Head of caudate nucleus (tissue), 42 donors: ENCODE data around the gene EEIG1.

Source experiments
- DNase-seq, 42 donors: peaks; one replicate each; pipeline versions ENCODE4 v3.0.0 to v3.0.0-alpha.2; 2020 to 2021; ENCODE audit warnings: mixed read lengths in 7 of 42
- intact Hi-C: fragments of 100-400 bp; cut with DNase I; formaldehyde crosslinking; loops from one replicate; pipeline ENCODE4 v1.15.0; 2022

Gene EEIG1

GRCh38 chr9:127947841-127948710 lies 32.7 kb downstream of the EEIG1 start:
- DNase-seq: peak in 2 of 42 donors; percentile 11 to 47
- intact Hi-C loops: loop anchor here (5.0 to 10.0 kb wide), 3 partner anchors 34 to 167 kb away; partner anchors contain the start of genes EEIG1, NAIF1 and SLC25A25

GRCh38 chr9:127946728-127947127 lies 34.1 kb downstream of the EEIG1 start:
- DNase-seq: peak in 1 of 42 donors; percentile 54
- intact Hi-C loops: loop anchor here (5.0 to 10.0 kb wide), 3 partner anchors 36 to 168 kb away; partner anchors contain the start of genes EEIG1, NAIF1 and SLC25A25

- peak in 2 of 42 donors; percentile 34 to 51 for DNase-seq
- intact Hi-C loops: loop anchor here (5.0 to 10.0 kb wide), 3 partner anchors 36 to 169 kb away; partner anchors contain the start of genes EEIG1, NAIF1 and SLC25A25
Observed at GRCh38 chr9:127945942-127946341, 34.8 kb downstream of the EEIG1 start.

GRCh38 chr9:127945338-127945737 lies 35.5 kb downstream of the EEIG1 start:
- intact Hi-C loops: loop anchor here (5.0 to 10.0 kb wide), 3 partner anchors 37 to 169 kb away; partner anchors contain the start of genes EEIG1, NAIF1 and SLC25A25
- no peak for DNase-seq

DNA sequence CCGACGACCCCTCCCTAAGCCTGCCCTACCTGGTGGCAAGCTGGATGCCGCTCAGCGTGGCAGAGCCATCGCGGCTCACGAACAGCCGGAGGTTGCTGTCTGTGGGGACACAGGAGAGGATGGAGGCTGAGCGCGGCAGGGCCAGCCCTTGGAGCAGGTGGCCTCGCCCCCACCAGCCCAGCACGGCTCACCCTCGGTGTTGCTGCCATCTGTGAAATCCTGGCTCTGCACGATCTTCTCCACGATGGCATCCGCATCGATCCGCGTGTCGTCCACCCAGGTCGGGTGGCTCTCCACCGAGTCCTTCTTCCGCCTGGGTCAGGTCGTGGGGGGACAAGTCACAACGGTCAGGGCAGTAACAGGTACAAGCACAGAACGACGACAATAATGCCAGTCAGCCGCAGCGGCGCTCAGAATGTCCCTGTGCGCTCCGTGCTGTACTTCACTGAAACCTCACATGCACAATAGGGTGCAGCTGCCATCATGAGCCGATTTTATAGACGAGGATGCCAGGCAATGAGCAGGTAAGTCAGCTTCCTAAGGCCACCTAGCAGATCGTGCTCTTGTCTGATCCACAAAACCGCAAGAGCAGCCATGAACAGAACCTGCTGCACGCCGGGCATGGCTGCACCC lies 36.1 kb downstream of the EEIG1 start:
- intact Hi-C loops: loop anchor here (5.0 to 10.0 kb wide), 3 partner anchors 38 to 170 kb away; partner anchors contain the start of genes EEIG1, NAIF1 and SLC25A25
- DNase-seq: no peak

GRCh38 chr9:127943731-127944144 lies 37.1 kb downstream of the EEIG1 start:
- intact Hi-C loops: loop anchor here (2.0 to 10.0 kb wide), 3 partner anchors 91 to 171 kb away; partner anchors contain the start of genes NAIF1 and SLC25A25
- DNase-seq: peak; percentile 85 to 97 (median 92)

- intact Hi-C loops: loop anchor here (2.0 to 10.0 kb wide), 3 partner anchors 92 to 172 kb away; partner anchors contain the start of genes NAIF1 and SLC25A25
- DNase-seq: peak in 1 of 42 donors; percentile 46
Observed at GRCh38 chr9:127943011-127943662, 37.7 kb downstream of the EEIG1 start.

GRCh38 chr9:127942216-127943010 lies 38.4 kb downstream of the EEIG1 start:
- peak; percentile 56 to 86 (median 75) for DNase-seq
- intact Hi-C loops: loop anchor here (2.0 to 10.0 kb wide), 3 partner anchors 92 to 172 kb away; partner anchors contain the start of genes NAIF1 and SLC25A25

GRCh38 chr9:127941961-127942215 lies 38.9 kb downstream of the EEIG1 start:
- DNase-seq: peak in 2 of 42 donors; percentile 45 to 48
- intact Hi-C loops: loop anchor here (2.0 to 10.0 kb wide), 3 partner anchors 93 to 173 kb away; partner anchors contain the start of genes NAIF1 and SLC25A25

DNA sequence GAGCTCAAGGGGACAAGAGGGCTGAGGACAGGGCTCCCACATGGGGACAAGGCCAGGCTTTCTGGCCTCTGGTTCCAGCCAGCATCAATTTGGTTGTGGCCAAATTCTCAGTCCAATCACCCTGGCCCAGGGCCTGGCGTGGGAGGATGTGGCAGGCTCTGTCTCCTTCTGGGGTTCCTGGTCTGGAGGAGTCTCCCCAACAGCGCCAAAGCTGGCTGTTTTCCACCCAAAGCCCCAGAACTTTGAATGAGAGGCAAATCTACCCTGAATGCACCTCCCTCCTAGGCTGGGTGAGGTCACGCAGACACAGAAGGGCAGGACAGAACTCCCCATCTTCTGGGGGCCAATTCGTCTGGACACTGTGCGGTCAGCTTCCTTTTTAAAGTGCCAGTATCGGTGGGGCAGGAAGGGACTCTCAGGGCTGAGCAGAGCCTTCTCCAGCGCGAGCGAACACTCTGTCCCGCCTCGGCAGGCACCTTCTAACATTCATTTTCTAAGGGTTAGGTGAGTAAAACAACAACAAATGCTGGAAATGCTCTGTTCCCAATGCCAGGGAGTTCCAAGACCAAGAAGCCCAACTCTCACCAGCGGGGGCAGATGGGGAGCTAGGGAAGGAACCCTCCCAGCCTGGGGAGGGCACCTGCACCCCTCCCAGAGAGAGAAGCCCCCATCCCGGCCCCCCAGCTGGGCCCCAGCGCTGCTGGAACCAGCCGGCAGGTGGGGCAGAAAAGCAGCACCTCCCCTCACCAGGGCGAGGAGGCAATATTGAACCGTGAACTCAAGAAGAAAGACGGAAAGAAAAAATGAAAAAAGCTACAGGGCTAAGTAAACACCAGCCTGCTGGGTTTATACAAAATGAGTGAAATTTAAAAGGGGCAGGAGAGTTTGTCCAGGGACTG lies 39.5 kb downstream of the EEIG1 start:
- DNase-seq: no peak

GRCh38 chr9:127940593-127940992 lies 40.2 kb downstream of the EEIG1 start:
- no peak for DNase-seq
- intact Hi-C loops: loop anchor here (10.0 kb wide), 2 partner anchors 124 to 174 kb away; partner anchors contain the start of genes NAIF1 and SLC25A25

More for the DNA sequence above, 39.5 kb downstream of the EEIG1 start:
- intact Hi-C loops: loop anchor here (10.0 kb wide), 2 partner anchors 123 to 173 kb away; partner anchors contain the start of genes NAIF1 and SLC25A25

GRCh38 chr9:127938298-127938690 lies 42.5 kb downstream of the EEIG1 start:
- intact Hi-C loops: no loop called here
- peak in 4 of 42 donors; percentile 20 to 60 (median 33) for DNase-seq

GRCh38 chr9:127937388-127938297 lies 43.1 kb downstream of the EEIG1 start, which contains the start of gene DPM2:
Gene DPM2, minus strand, starts transcription at chr9:127937854. Its CDS starts 34 bp downstream, at chr9:127937820.
- intact Hi-C loops: no loop called here
- DNase-seq: peak; percentile 52 to 93 (median 85)

DNA sequence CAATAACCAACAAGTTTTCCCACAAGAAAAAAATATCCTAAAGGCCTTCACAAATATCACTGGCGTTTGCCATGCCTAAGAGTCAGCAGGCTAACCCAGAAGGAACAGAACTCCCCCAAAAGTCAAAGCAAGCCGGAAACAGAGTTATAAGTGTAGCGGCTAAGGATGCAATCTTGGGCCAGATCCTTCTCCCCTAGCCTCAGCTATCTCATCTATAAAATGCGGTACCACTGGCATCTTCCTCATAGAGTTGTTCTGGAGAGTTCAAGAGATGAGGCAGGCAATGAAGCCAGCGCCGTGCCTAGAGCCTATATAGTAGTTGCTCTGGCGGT lies 43.8 kb downstream of the EEIG1 start:
- intact Hi-C loops: no loop called here

DNA sequence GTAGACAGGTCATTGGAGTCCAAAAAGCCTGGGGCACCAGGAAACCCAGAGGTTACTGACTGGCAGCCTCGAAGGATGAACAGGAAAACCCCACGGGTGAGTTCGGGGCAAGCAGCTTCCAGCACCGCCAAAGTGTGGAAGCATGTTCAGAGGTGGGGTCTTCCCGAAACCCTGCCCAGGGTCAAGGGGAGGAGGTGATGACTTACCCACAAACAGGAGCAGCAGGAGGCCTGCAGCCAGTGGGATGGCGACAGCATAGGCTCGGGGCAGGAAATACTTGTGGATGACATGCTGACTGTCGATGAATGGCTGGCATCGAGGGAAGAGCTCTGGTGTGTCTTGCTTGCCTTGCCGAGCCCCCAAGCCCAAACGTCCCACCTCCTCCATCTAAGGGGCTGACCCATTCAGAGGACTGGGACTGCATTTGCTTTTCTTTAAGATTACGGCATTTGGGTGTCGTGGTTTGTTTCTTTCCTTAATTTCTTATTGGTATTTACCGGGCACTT lies 44.4 kb downstream of the EEIG1 start:
- intact Hi-C loops: no loop called here
- DNase-seq: no peak

More for the DNA sequence above, 43.8 kb downstream of the EEIG1 start:
- DNase-seq: no peak

- intact Hi-C loops: no loop called here
- DNase-seq: peak in 23 of 42 donors; percentile 32 to 79 (median 62)
Observed at GRCh38 chr9:127935765-127936221, 45.0 kb downstream of the EEIG1 start.
